HG02798 (cell line): ENCODE measurements around the gene ARHGEF38.
"Not testable (repeated sequence)": the region's sequence is repeated elsewhere in the genome, so short reads cannot be mapped to it uniquely, and the experiment has no call there.

Experiments used
- ATAC-seq: cut with Tn5 transposase; IDR thresholded peaks from one replicate; pipeline ENCODE4 v1.9.1; 2021; ENCODE audit warnings: mild to moderate bottlenecking; ENCODE audit not compliant: unreplicated experiment, poor library complexity

ARHGEF38 gene

GRCh38 chr4:105644257-105644656 lies 91.8 kb downstream of the ARHGEF38 start:
- ATAC-seq = no peak

- ATAC-seq = no peak
Measured at GRCh38 chr4:105645440-105645839, 93.0 kb downstream of the ARHGEF38 start.

- ATAC-seq = no peak
Measured at GRCh38 chr4:105650190-105650589, 97.8 kb downstream of the ARHGEF38 start.

- ATAC-seq = no peak
Measured at GRCh38 chr4:105651884-105652283, 99.5 kb downstream of the ARHGEF38 start.

GRCh38 chr4:105652286-105652888 lies 100.0 kb downstream of the ARHGEF38 start:
- no peak for ATAC-seq

- ATAC-seq = no peak
Measured at GRCh38 chr4:105657117-105657765, 104.8 kb downstream of the ARHGEF38 start.

GRCh38 chr4:105659190-105659589 lies 106.8 kb downstream of the ARHGEF38 start:
- no peak for ATAC-seq

- no peak for ATAC-seq
Measured at GRCh38 chr4:105661028-105661427, 108.6 kb downstream of the ARHGEF38 start.

- ATAC-seq = no peak
Measured at GRCh38 chr4:105662935-105663675, 110.7 kb downstream of the ARHGEF38 start.

- peak; percentile 48 for ATAC-seq
Measured at GRCh38 chr4:105666693-105667092, 114.3 kb downstream of the ARHGEF38 start.

GRCh38 chr4:105670684-105671083 lies 118.3 kb downstream of the ARHGEF38 start:
- no peak for ATAC-seq

GRCh38 chr4:105671301-105671700 lies 118.9 kb downstream of the ARHGEF38 start:
- ATAC-seq = no peak

- ATAC-seq = no peak
Measured at GRCh38 chr4:105674011-105674410, 121.6 kb downstream of the ARHGEF38 start.

GRCh38 chr4:105677709-105678108 lies 125.3 kb downstream of the ARHGEF38 start:
- ATAC-seq = no peak

GRCh38 chr4:105679186-105679585 lies 126.8 kb downstream of the ARHGEF38 start:
- no peak for ATAC-seq

- no peak for ATAC-seq
Measured at GRCh38 chr4:105683038-105683437, 130.6 kb downstream of the ARHGEF38 start.

- ATAC-seq = no peak
Measured at GRCh38 chr4:105686571-105686970, 134.2 kb downstream of the ARHGEF38 start.

- not testable (repeated sequence) for ATAC-seq
Measured at GRCh38 chr4:105694812-105695211, 142.4 kb downstream of the ARHGEF38 start.

- ATAC-seq = not testable (repeated sequence)
Measured at GRCh38 chr4:105695832-105696231, 143.4 kb downstream of the ARHGEF38 start.

GRCh38 chr4:105698607-105699006 lies 146.2 kb downstream of the ARHGEF38 start:
- ATAC-seq = no peak

- ATAC-seq = no peak
Measured at GRCh38 chr4:105707782-105708180, 155.4 kb downstream of the ARHGEF38 start.
